Activated CD4-positive, alpha-beta memory T cell treated with anti-CD3 and anti-CD28 coated beads for 36 hours (primary cell): Measurements from ENCODE around the gene CDC42EP1. TPM values are rescaled to one million over a fixed set of nuclear protein-coding genes. Genes with fewer than 3 reads are reported as not detected.

Experiments used
- CTCF ChIA-PET: fragments of 350-600 bp; sonication (Branson Sonifier 250); formaldehyde crosslinking; loops from one replicate; lab custom pipeline; 2021; ENCODE audit warnings: antibody characterized with exemption, inconsistent platforms; lab: Charles Lee
- POLR2A ChIA-PET: fragments of 350-600 bp; sonication (Branson Sonifier 250); formaldehyde crosslinking; loops from one replicate; lab custom pipeline; 2021; ENCODE audit warnings: antibody characterized with exemption; lab: Charles Lee
- DNase-seq: peaks from one replicate; pipeline ENCODE4 v3.0.0-alpha.2; 2020
- H3K27ac Mint-ChIP-seq: one replicate; pipeline ENCODE4 v1.8.0; 2021; ENCODE audit warnings: mixed read lengths
- H3K27me3 Mint-ChIP-seq: one replicate; pipeline ENCODE4 v1.8.0; 2021; ENCODE audit warnings: mixed read lengths
- H3K36me3 Mint-ChIP-seq: one replicate; pipeline ENCODE4 v1.8.0; 2021; ENCODE audit warnings: mixed read lengths
- H3K4me1 Mint-ChIP-seq: one replicate; pipeline ENCODE4 v1.8.0; 2021; ENCODE audit warnings: low read depth, mixed read lengths
- H3K4me3 Mint-ChIP-seq: one replicate; pipeline ENCODE4 v1.8.0; 2021; ENCODE audit warnings: mild to moderate bottlenecking, mixed read lengths
- H3K9me3 Mint-ChIP-seq: one replicate; pipeline ENCODE4 v1.8.0; 2021; ENCODE audit warnings: mixed read lengths
- intact Hi-C: fragments of 100-400 bp; cut with micrococcal nuclease; formaldehyde crosslinking; loops from one replicate; pipeline ENCODE4 v1.15.1; 2023
- total RNA-seq, 2 experiments: library from RNA; stranded (reverse); gene quantifications; one replicate each; pipeline ENCODE4 v1.2.3, GENCODE V29; 2021

CDC42EP1 gene
- total RNA-seq, 2 experiments from 2014 or later: 1.4 to 1.9 TPM

- Mint-ChIP-seq H3K27ac (no peak overlapping the region), H3K4me3 (no peak overlapping the region), H3K36me3 (no peaks in the 10 kb centered on the region), H3K4me1 (no peaks in the 10 kb centered on the region), H3K9me3 (no peaks in the 10 kb centered on the region), H3K27me3 (peaks cover 22% of the 10 kb centered on the region)
- intact Hi-C loops: no loop called here
- no peak for DNase-seq
- ChIA-PET CTCF (interaction anchor here (0.8 to 16.3 kb wide), 3 partner anchors 12 to 41 kb away, joined by 3 to 612 read pairs (median 13); partner anchors contain the start of gene CDC42EP1), POLR2A (no interaction called here)
Measured at GRCh38 chr22:37551981-37552380, 8.3 kb upstream of the CDC42EP1 start.

GRCh38 chr22:37552524-37553163 is 7.6 kb upstream of the CDC42EP1 start:
- H3K4me3 Mint-ChIP-seq: no peak overlapping the region
- H3K27me3 Mint-ChIP-seq: peaks cover 26% of the 10 kb centered on the region
- intact Hi-C loops: no loop called here
- no peaks in the 10 kb centered on the region for H3K4me1 Mint-ChIP-seq
- ChIA-PET CTCF (interaction anchor here (16.3 kb wide), 1 partner anchor 11 kb away, joined by 612 read pairs; the partner anchor contains the start of gene CDC42EP1), POLR2A (no interaction called here)
- H3K27ac Mint-ChIP-seq: no peak overlapping the region
- no peaks in the 10 kb centered on the region for H3K9me3 Mint-ChIP-seq
- no peak for DNase-seq
- H3K36me3 Mint-ChIP-seq: no peaks in the 10 kb centered on the region

- Mint-ChIP-seq H3K4me3 (no peak overlapping the region), H3K27ac (no peak overlapping the region), H3K36me3 (no peaks in the 10 kb centered on the region), H3K9me3 (no peaks in the 10 kb centered on the region), H3K4me1 (no peaks in the 10 kb centered on the region), H3K27me3 (peaks cover 30% of the 10 kb centered on the region)
- ChIA-PET CTCF (no interaction called here), POLR2A (interaction anchor here (0.6 kb wide), 1 partner anchor 13 kb away, joined by 3 read pairs; no protein-coding TSS in a partner anchor)
- no peak for DNase-seq
- intact Hi-C loops: no loop called here
Measured at GRCh38 chr22:37553725-37554124, 6.6 kb upstream of the CDC42EP1 start.

GRCh38 chr22:37555029-37555428 is 5.3 kb upstream of the CDC42EP1 start:
- Mint-ChIP-seq H3K27me3 (peaks cover 35% of the 10 kb centered on the region), H3K4me1 (peaks cover 4% of the 10 kb centered on the region), H3K4me3 (no peak overlapping the region), H3K36me3 (no peaks in the 10 kb centered on the region), H3K27ac (no peak overlapping the region), H3K9me3 (no peaks in the 10 kb centered on the region)
- DNase-seq: no peak
- POLR2A ChIA-PET: no interaction called here
- intact Hi-C loops: no loop called here
- CTCF ChIA-PET: no interaction called here

- POLR2A ChIA-PET: no interaction called here
- H3K27me3 Mint-ChIP-seq: peaks cover 35% of the 10 kb centered on the region
- intact Hi-C loops: no loop called here
Measured at GRCh38 chr22:37556710-37557109, 3.6 kb upstream of the CDC42EP1 start.

GRCh38 chr22:37557321-37558001 is 2.8 kb upstream of the CDC42EP1 start:
- H3K27me3 Mint-ChIP-seq: peaks cover 42% of the 10 kb centered on the region
- CTCF ChIA-PET: interaction anchor here (1.2 to 15.3 kb wide), 4 partner anchors 10 to 241 kb away, joined by 3 to 612 read pairs (median 18); no protein-coding TSS in a partner anchor
- H3K4me3 Mint-ChIP-seq: no peak overlapping the region
- H3K4me1 Mint-ChIP-seq: peaks cover 17% of the 10 kb centered on the region
- peak overlapping the region; percentile 18 for H3K27ac Mint-ChIP-seq
- intact Hi-C loops: no loop called here
- H3K9me3 Mint-ChIP-seq: no peaks in the 10 kb centered on the region
- DNase-seq: no peak
- POLR2A ChIA-PET: interaction anchor here (1.2 kb wide), 1 partner anchor 9 kb away, joined by 4 read pairs; no protein-coding TSS in a partner anchor
- H3K36me3 Mint-ChIP-seq: no peaks in the 10 kb centered on the region

More at GRCh38 chr22:37556710-37557109, 3.6 kb upstream of the CDC42EP1 start:
- no peaks in the 10 kb centered on the region for H3K36me3 Mint-ChIP-seq
- H3K27ac Mint-ChIP-seq: no peak overlapping the region
- no peak overlapping the region for H3K4me3 Mint-ChIP-seq
- CTCF ChIA-PET: interaction anchor here (1.5 to 15.3 kb wide), 3 partner anchors 10 to 35 kb away, joined by 3 to 612 read pairs (median 33); no protein-coding TSS in a partner anchor
- no peaks in the 10 kb centered on the region for H3K9me3 Mint-ChIP-seq
- peaks cover 10% of the 10 kb centered on the region for H3K4me1 Mint-ChIP-seq
- DNase-seq: no peak

- Mint-ChIP-seq H3K4me3 (no peak overlapping the region), H3K9me3 (no peaks in the 10 kb centered on the region), H3K27me3 (peaks cover 49% of the 10 kb centered on the region), H3K27ac (no peak overlapping the region), H3K36me3 (no peaks in the 10 kb centered on the region), H3K4me1 (peaks cover 22% of the 10 kb centered on the region)
- intact Hi-C loops: no loop called here
- POLR2A ChIA-PET: no interaction called here
- no peak for DNase-seq
- CTCF ChIA-PET: interaction anchor here (1.2 to 15.3 kb wide), 3 partner anchors 8 to 242 kb away, joined by 3 to 612 read pairs (median 33); no protein-coding TSS in a partner anchor
Measured at GRCh38 chr22:37558815-37559214, 1.5 kb upstream of the CDC42EP1 start.

- no peak for DNase-seq
- Mint-ChIP-seq H3K27me3 (peaks cover 50% of the 10 kb centered on the region), H3K4me1 (peaks cover 22% of the 10 kb centered on the region)
Measured at GRCh38 chr22:37559521-37559900, 769 bp upstream of the CDC42EP1 start.

GRCh38 chr22:37560608-37561211 is 430 bp downstream of the CDC42EP1 start:
- intact Hi-C loops: no loop called here
- no peaks in the 10 kb centered on the region for H3K36me3 Mint-ChIP-seq
- DNase-seq: no peak
- peaks cover 22% of the 10 kb centered on the region for H3K4me1 Mint-ChIP-seq
- no peaks in the 10 kb centered on the region for H3K9me3 Mint-ChIP-seq
- H3K4me3 Mint-ChIP-seq: peak overlapping the region; percentile 54
- CTCF ChIA-PET: interaction anchor here (0.7 to 15.3 kb wide), 8 partner anchors 16 to 318 kb away, joined by 3 to 612 read pairs (median 4); no protein-coding TSS in a partner anchor
- H3K27ac Mint-ChIP-seq: no peak overlapping the region
- H3K27me3 Mint-ChIP-seq: peaks cover 49% of the 10 kb centered on the region
- POLR2A ChIA-PET: no interaction called here

More at GRCh38 chr22:37559521-37559900, 769 bp upstream of the CDC42EP1 start:
- Mint-ChIP-seq H3K4me3 (no peak overlapping the region), H3K27ac (no peak overlapping the region), H3K36me3 (no peaks in the 10 kb centered on the region), H3K9me3 (no peaks in the 10 kb centered on the region)
- intact Hi-C loops: no loop called here
- ChIA-PET CTCF (interaction anchor here (3.8 to 15.3 kb wide), 2 partner anchors 8 to 14 kb away, joined by 33 to 612 read pairs; no protein-coding TSS in a partner anchor), POLR2A (no interaction called here)

GRCh38 chr22:37561212-37562048 is 1.1 kb downstream of the CDC42EP1 start:
- intact Hi-C loops: no loop called here

More at GRCh38 chr22:37561212-37562048, 1.1 kb downstream of the CDC42EP1 start:
- no peak overlapping the region for H3K27ac Mint-ChIP-seq
- POLR2A ChIA-PET: interaction anchor here (0.6 to 0.7 kb wide), 2 partner anchors 20 to 98 kb away, joined by 3 read pairs; no protein-coding TSS in a partner anchor
- peak overlapping the region; percentile 54 for H3K4me3 Mint-ChIP-seq
- CTCF ChIA-PET: interaction anchor here (0.6 to 15.3 kb wide), 22 partner anchors 9 to 319 kb away, joined by 3 to 612 read pairs (median 4); partner anchors contain the start of genes GGA1 and MFNG
- peaks cover 29% of the 10 kb centered on the region for H3K4me1 Mint-ChIP-seq
- peaks cover 48% of the 10 kb centered on the region for H3K27me3 Mint-ChIP-seq
- DNase-seq: peak; percentile 91
- no peaks in the 10 kb centered on the region for H3K9me3 Mint-ChIP-seq
- H3K36me3 Mint-ChIP-seq: no peaks in the 10 kb centered on the region
